HG03108 (cell line): ENCODE results near the gene IFNLR1.

Experiments used
- ATAC-seq: cut with Tn5 transposase; IDR thresholded peaks from one replicate; pipeline ENCODE4 v1.9.1; 2021; ENCODE audit warnings: moderate library complexity; ENCODE audit not compliant: unreplicated experiment

The IFNLR1 gene

DNA sequence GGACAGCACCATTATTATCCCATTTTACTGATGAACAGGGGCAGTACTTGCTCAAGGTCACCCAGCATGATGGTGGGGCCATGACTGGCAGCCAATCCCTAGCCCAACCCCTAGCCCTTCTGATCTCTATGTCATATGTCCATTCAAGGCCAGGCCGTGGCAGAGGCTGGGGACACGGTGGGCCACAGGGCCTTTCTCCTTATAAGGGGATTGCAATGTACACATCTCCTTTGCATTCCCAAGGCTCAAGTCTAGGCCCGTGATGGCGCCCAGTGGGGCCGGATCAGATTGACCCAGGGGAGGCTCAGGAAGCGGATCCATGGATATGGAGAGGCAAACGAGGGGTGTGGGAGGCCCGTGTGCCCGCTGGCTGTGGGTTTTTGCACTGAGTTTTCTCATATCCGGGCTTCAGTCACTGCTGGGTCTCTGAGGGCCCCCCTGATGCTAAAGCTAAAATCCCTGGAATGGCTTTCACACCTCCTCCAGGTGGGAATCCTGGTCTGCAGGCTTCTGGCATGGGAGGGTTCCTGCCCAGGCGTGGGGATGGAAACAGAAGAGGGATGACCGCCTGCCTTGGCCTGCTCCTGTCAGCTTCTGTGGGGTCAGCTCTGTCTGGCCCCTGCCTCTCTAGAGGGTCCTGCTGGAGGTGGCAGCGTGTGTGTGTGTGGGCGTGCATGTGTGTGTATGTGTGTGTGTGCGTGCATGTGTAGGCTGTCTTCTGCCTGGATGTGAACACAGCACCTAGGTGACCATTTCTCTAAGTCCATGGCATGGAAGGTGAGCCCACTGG is 77.2 kb downstream of the IFNLR1 start:
- no peak for ATAC-seq

DNA sequence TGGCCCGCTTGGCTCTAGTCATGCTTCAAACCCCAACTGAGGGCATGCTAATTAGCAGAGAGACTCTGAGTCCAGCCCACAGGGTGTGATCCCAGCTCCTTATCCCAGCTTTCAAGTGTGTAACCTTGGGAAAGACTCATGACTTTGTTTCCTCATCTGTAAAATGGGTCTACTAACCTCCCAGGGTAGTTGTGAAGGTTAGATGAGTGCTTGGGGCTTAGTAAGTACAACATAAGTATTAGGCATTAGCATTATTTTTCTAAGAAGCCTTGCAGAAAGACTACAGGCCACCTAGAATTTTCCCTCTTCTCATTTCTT is 78.0 kb downstream of the IFNLR1 start:
- ATAC-seq = no peak

- ATAC-seq = no peak
Observed at GRCh38 chr1:24108334-24109165, 78.5 kb downstream of the IFNLR1 start.

DNA sequence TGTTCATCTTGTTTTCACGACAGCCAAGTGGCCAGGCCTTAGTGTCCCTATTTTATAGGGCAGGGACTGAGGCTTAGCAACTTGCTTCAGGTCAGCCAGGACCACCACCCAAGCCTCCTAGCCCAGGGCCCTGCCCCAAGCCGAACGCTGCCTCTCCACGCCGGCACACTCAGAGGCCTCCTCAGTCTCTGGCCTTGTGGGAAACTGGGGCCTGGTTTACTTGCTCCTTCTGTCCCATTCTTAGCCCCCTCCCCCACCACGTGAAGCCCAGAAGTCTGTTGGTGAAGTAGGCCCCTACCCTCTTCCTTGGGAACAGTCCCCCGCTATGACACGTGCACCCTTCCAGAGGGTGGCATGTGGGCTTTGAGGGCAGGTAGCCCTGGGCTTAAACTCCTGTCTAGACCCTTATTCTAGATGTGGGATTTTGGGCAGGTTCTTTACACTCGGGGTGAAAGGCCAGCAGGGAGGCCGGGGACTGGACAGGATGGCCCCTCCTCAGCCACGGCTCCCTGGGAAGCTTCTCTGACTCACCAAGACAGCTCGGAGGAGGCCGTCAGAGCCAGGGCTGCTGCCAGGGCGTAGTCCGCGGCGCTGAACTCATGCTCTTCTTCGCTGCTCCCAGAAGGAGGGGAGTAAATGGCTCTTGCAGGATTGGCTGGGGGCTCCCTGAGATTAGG is 79.5 kb downstream of the IFNLR1 start:
- no peak for ATAC-seq

DNA sequence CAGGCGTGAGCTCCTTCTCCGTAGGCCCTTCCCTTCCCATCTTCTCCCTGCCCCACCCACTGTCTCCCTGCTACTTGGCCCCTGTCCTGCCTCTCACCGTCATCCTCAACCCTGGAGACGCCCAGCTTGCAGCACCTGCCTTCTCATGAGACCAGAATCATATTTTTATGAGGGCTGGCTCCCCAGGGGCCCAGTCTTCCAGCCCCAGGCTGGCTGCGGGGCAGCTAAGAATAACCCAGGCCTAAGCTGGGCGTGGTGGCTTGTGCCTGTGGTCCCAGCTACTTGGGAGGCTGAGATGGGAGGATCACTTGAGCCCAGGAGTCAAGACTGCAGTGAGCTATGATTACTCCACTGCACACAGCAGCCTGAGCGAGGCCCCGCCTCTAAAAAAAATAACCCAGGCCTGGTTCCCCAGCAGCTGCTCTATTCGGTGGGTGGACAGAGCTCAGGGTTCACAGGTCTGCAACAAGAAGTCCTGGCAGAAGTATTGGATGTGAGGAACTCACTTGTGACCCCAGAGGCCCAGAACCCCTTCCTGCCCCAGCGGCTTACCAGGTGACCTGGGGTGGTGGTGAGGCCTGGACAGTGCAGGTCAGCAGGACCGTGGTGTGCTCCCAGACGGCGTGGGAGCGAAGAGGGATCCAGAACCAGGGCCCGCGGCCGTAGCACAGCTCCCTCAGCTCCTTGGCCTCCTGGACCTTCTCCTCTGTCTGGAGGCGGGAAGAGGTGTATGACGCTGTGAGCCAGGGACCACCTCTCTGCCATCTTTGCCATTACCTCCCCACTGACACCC is 81.5 kb downstream of the IFNLR1 start:
- no peak for ATAC-seq

GRCh38 chr1:24104854-24105253 is 82.2 kb downstream of the IFNLR1 start:
- ATAC-seq = no peak
